ENCODE results near the gene VPS37B.

Gene VPS37B

GRCh38 chr12:122870867-122871664 lies 24.9 kb downstream of the VPS37B start:
- Histone ChIP-seq H3K4me3 (ENCODE audit: low read depth, low read length) (peak overlapping the region; percentile 42), H3K36me3 (replicated peaks) (peaks cover 40% of the 10 kb centered on the region), H3K27me3 (replicated peaks) (no peaks in the 10 kb centered on the region), H3K27ac (peak overlapping the region; percentile 48)
- in situ Hi-C loops (cut with HindIII; ENCODE audit: low pct_ligation_motif_present, low sequenced_read_pairs): no loop called here
- DNase-seq: peak; percentile 43
- TF ChIP-seq CTCF (IDR thresholded peaks at IDR 0.05; ENCODE audit: low read depth, low read length, missing control alignments): no peak

GRCh38 chr12:122870163-122870842 lies 25.6 kb downstream of the VPS37B start:
- Histone ChIP-seq H3K4me3 (ENCODE audit: low read depth, low read length) (no peak overlapping the region), H3K27ac (no peak overlapping the region), H3K27me3 (replicated peaks) (no peaks in the 10 kb centered on the region), H3K36me3 (replicated peaks) (peaks cover 45% of the 10 kb centered on the region)
- DNase-seq: no peak
- no peak for TF ChIP-seq CTCF (IDR thresholded peaks at IDR 0.05; ENCODE audit: low read depth, low read length, missing control alignments)
- in situ Hi-C loops (cut with HindIII; ENCODE audit: low pct_ligation_motif_present, low sequenced_read_pairs): no loop called here

GRCh38 chr12:122869207-122869973 lies 26.5 kb downstream of the VPS37B start:
- H3K36me3 ChIP-seq (replicated peaks): peaks cover 50% of the 10 kb centered on the region

GRCh38 chr12:122868471-122869177 lies 27.3 kb downstream of the VPS37B start:
- no peak for DNase-seq
- in situ Hi-C loops (cut with HindIII; ENCODE audit: low pct_ligation_motif_present, low sequenced_read_pairs): no loop called here
- no peak for TF ChIP-seq CTCF (IDR thresholded peaks at IDR 0.05; ENCODE audit: low read depth, low read length, missing control alignments)
- H3K27ac ChIP-seq: no peak overlapping the region
- no peak overlapping the region for H3K4me3 ChIP-seq (ENCODE audit: low read depth, low read length)
- peaks cover 53% of the 10 kb centered on the region for H3K36me3 ChIP-seq (replicated peaks)
- H3K27me3 ChIP-seq (replicated peaks): no peaks in the 10 kb centered on the region

More at GRCh38 chr12:122869207-122869973, 26.5 kb downstream of the VPS37B start:
- H3K4me3 ChIP-seq (ENCODE audit: low read depth, low read length): no peak overlapping the region
- no peaks in the 10 kb centered on the region for H3K27me3 ChIP-seq (replicated peaks)
- in situ Hi-C loops (cut with HindIII; ENCODE audit: low pct_ligation_motif_present, low sequenced_read_pairs): no loop called here
- H3K27ac ChIP-seq: no peak overlapping the region
- TF ChIP-seq CTCF (IDR thresholded peaks at IDR 0.05; ENCODE audit: low read depth, low read length, missing control alignments): no peak
- DNase-seq: no peak

- Histone ChIP-seq H3K4me3 (ENCODE audit: low read depth, low read length) (no peak overlapping the region), H3K36me3 (replicated peaks) (peaks cover 53% of the 10 kb centered on the region), H3K27me3 (replicated peaks) (no peaks in the 10 kb centered on the region), H3K27ac (no peak overlapping the region)
- in situ Hi-C loops (cut with HindIII; ENCODE audit: low pct_ligation_motif_present, low sequenced_read_pairs): no loop called here
- DNase-seq: no peak
- peak; percentile 49 for TF ChIP-seq CTCF (IDR thresholded peaks at IDR 0.05; ENCODE audit: low read depth, low read length, missing control alignments)
Observed at GRCh38 chr12:122867691-122868461, 28.0 kb downstream of the VPS37B start.
